ENCODE data around the gene ASCC1. TPM values are rescaled to one million over a fixed set of nuclear protein-coding genes. Genes with fewer than 3 reads are reported as not detected.

The ASCC1 gene
- total and polyA plus RNA-seq, 2 donors (not counting 3 experiments of a cell fraction or from before 2014, with no cell fraction given) = 16.0 to 24.9 TPM

GRCh38 chr10:72087969-72088888, 127.8 kb downstream of the ASCC1 start, which contains the start of gene SPOCK2:
SPOCK2 (minus strand) TSS chr10:72088551; CDS start chr10:72088328, 223 bp downstream.
- BruUV-seq (replicated peaks) = no TSS peak
- H3K4me2 ChIP-seq (ENCODE audit: insufficient read depth, low read length) = peak within 1 kb of the TSS; percentile 40

More at GRCh38 chr10:72087969-72088888, 127.8 kb downstream of the ASCC1 start, which contains the start of gene SPOCK2:
- no peaks in the 10 kb centered on the region for H3K36me3 ChIP-seq (ENCODE audit: control insufficient read depth in 2 of 2, extremely low read depth in 1 of 2, insufficient read depth in 2 of 2, low read length in 2 of 2)
- H3K9me1 ChIP-seq (replicated peaks; ENCODE audit: control insufficient read depth, extremely low read depth, insufficient read depth, low read length) = no peaks in the 10 kb centered on the region
- H3K9me3 ChIP-seq (replicated peaks; ENCODE audit: control insufficient read depth, insufficient read depth, low read length) = no peaks in the 10 kb centered on the region
- peak; percentile 14 for DNase-seq (ENCODE audit: low read depth, low spot score)
- H2AFZ ChIP-seq (ENCODE audit: low read depth, low read length) = peak within 1 kb of the TSS; percentile 70
- H3K27ac ChIP-seq (ENCODE audit: insufficient read depth, low read depth, low read length) = no peak within 1 kb of the TSS
- intact Hi-C loops (cut with micrococcal nuclease) (no loop called here), dilution Hi-C loops (cut with MboI; ENCODE audit: extremely low pct_ligation_motif_present, low sequenced_read_pairs) (no loop called here)
- no peak for TF ChIP-seq CTCF (IDR thresholded peaks at IDR 0.05; ENCODE audit: extremely low read depth in 1 of 2, insufficient read depth in 1 of 2, low read depth in 1 of 2, low read length in 2 of 2)
- TF ChIP-seq EZH2 (IDR thresholded peaks at IDR 0.05; ENCODE audit: borderline replicate concordance, low read depth, low read length, severe bottlenecking) = peak; percentile 99
- peak within 1 kb of the TSS; percentile 22 for H3K9ac ChIP-seq (replicated peaks; ENCODE audit: extremely low read depth, insufficient read depth, low read length)
- H3K27me3 ChIP-seq (ENCODE audit: control insufficient read depth in 2 of 2, insufficient read depth in 2 of 2, low read length in 2 of 2) = peaks cover 19 to 25% of the 10 kb centered on the region in 2 experiments
- H4K20me1 ChIP-seq (replicated peaks; ENCODE audit: control insufficient read depth, extremely low read depth, insufficient read depth, low read length) = no peaks in the 10 kb centered on the region
- ChIA-PET POLR2A (no interaction called here), CTCF (interaction anchor here (0.7 to 1.8 kb wide), 5 partner anchors 17 to 192 kb away, joined by 3 to 9 read pairs (median 5); no protein-coding TSS in a partner anchor)
- H3K4me3 ChIP-seq (replicated peaks in 1 of 3; ENCODE audit: insufficient read depth in 1 of 3, low read depth in 1 of 3, low read length in 3 of 3) = peak within 1 kb of the TSS in 2 of 3 experiments; percentile 24 to 26
- no peaks in the 10 kb centered on the region for H3K79me2 ChIP-seq (ENCODE audit: control insufficient read depth, insufficient read depth, low read length)
- no peak for FAIRE-seq
- H3K4me1 ChIP-seq (ENCODE audit: control insufficient read depth, extremely low read depth, insufficient read depth, low read length) = peaks cover 9% of the 10 kb centered on the region
